Measurements from ENCODE around the gene AUTS2. TPM values are rescaled to one million over a fixed set of nuclear protein-coding genes. Genes with fewer than 3 reads are reported as not detected.

AUTS2 gene
- total and polyA plus RNA-seq, 11 donors: 3.4 to 14.0 (median 7.3) TPM

GRCh38 chr7:70450731-70451130, 852.5 kb downstream of the AUTS2 start:
- no peak for DNase-seq
- H3K4me1 ChIP-seq: no peaks in the 10 kb centered on the region
- WGBS, 4 donors: 89 to 94% (median 91%) methylated on average over 2 of the region's 2 CpGs
- TF ChIP-seq POLR2A (IDR thresholded peaks at IDR 0.05) (no peak), CTCF (IDR thresholded peaks at IDR 0.05) (no peak)
- H3K27ac ChIP-seq: no peak overlapping the region
- intact Hi-C loops (cut with DNase I): no loop called here
- no peaks in the 10 kb centered on the region for H3K27me3 ChIP-seq
- no peak overlapping the region for H3K4me3 ChIP-seq
- no peaks in the 10 kb centered on the region for H3K36me3 ChIP-seq
- peaks cover 0 to 7% (median 0%) of the 10 kb centered on the region in 12 donors for H3K9me3 ChIP-seq
- ATAC-seq: no peak

- intact Hi-C loops (cut with DNase I): no loop called here
- no peak for ATAC-seq
- 92 to 100% (median 98%) methylated on average over 2 of the region's 2 CpGs for WGBS, 4 donors
- Histone ChIP-seq H3K27me3 (no peaks in the 10 kb centered on the region), H3K4me1 (peaks cover 0 to 17% (median 6%) of the 10 kb centered on the region in 12 donors), H3K9me3 (peaks cover 0 to 7% (median 0%) of the 10 kb centered on the region in 12 donors), H3K36me3 (no peaks in the 10 kb centered on the region), H3K4me3 (no peak overlapping the region), H3K27ac (no peak overlapping the region)
- TF ChIP-seq CTCF (IDR thresholded peaks at IDR 0.05) (no peak), POLR2A (IDR thresholded peaks at IDR 0.05) (no peak)
- no peak for DNase-seq
Observed at GRCh38 chr7:70455925-70456324, 857.6 kb downstream of the AUTS2 start.

- peaks cover 0 to 7% (median 0%) of the 10 kb centered on the region in 12 donors for H3K9me3 ChIP-seq
- TF ChIP-seq POLR2A (IDR thresholded peaks at IDR 0.05) (no peak), CTCF (IDR thresholded peaks at IDR 0.05) (no peak)
- DNase-seq (no peak), ATAC-seq (no peak)
- H3K27me3 ChIP-seq: no peaks in the 10 kb centered on the region
- 76 to 90% (median 83%) methylated on average over 4 of the region's 4 CpGs for WGBS, 4 donors
- H3K27ac ChIP-seq: no peak overlapping the region
- H3K4me1 ChIP-seq: peaks cover 0 to 17% (median 6%) of the 10 kb centered on the region in 12 donors
- H3K4me3 ChIP-seq: no peak overlapping the region
- no peaks in the 10 kb centered on the region for H3K36me3 ChIP-seq
- intact Hi-C loops (cut with DNase I): no loop called here
Observed at GRCh38 chr7:70456719-70457118, 858.4 kb downstream of the AUTS2 start.

- 83 to 92% (median 89%) methylated on average over 3 of the region's 3 CpGs for WGBS, 4 donors
Observed at GRCh38 chr7:70457482-70457881, 859.2 kb downstream of the AUTS2 start.

More at GRCh38 chr7:70457482-70457881, 859.2 kb downstream of the AUTS2 start:
- DNase-seq: no peak
- TF ChIP-seq CTCF (IDR thresholded peaks at IDR 0.05) (no peak), POLR2A (IDR thresholded peaks at IDR 0.05) (no peak)
- Histone ChIP-seq H3K36me3 (no peaks in the 10 kb centered on the region), H3K4me3 (no peak overlapping the region), H3K27me3 (no peaks in the 10 kb centered on the region), H3K9me3 (peaks cover 0 to 7% (median 0%) of the 10 kb centered on the region in 12 donors), H3K27ac (no peak overlapping the region), H3K4me1 (peaks cover 0 to 17% (median 6%) of the 10 kb centered on the region in 12 donors)
- intact Hi-C loops (cut with DNase I): no loop called here
- ATAC-seq: no peak
